Astrocyte (in vitro differentiated cells and primary cell): ENCODE measurements around the gene WHRN. TPM values are rescaled to one million over a fixed set of nuclear protein-coding genes. Genes with fewer than 3 reads are reported as not detected.

Source experiments
- DNase-seq: peaks from one replicate; pipeline ENCODE4 v3.0.0-alpha.2; 2010; ENCODE audit warnings: low read depth
- FAIRE-seq: peaks from 2 replicates; lab custom pipeline; 2011; peaks lifted over from hg19 to GRCh38; lab: Jason Lieb, UNC
- H2AFZ ChIP-seq: 2 replicates; pipeline ENCODE4 v1.6.0; 2012; ENCODE audit warnings: low read depth, low read length, inconsistent platforms
- H3K27ac ChIP-seq: 2 replicates; pipeline ENCODE4 v1.5.1; 2011; ENCODE audit warnings: low read depth, low read length, inconsistent platforms
- H3K27me3 ChIP-seq: 2 replicates; pipeline ENCODE4 v1.6.0; 2011; ENCODE audit warnings: low read length, inconsistent platforms; ENCODE audit not compliant: insufficient read depth
- H3K36me3 ChIP-seq: 2 replicates; pipeline ENCODE4 v1.5.1; 2011; ENCODE audit warnings: low read length, inconsistent platforms; ENCODE audit not compliant: insufficient read depth
- H3K4me1 ChIP-seq: 2 replicates; pipeline ENCODE4 v1.5.1; 2011; ENCODE audit warnings: low read length, inconsistent platforms; ENCODE audit not compliant: insufficient read depth
- H3K4me2 ChIP-seq: 2 replicates; pipeline ENCODE4 v1.6.0; 2012; ENCODE audit warnings: low read length, inconsistent platforms
- H3K4me3 ChIP-seq: 2 replicates; pipeline ENCODE4 v1.5.1; 2011; ENCODE audit warnings: low read depth, mild to moderate bottlenecking, low read length, inconsistent platforms; ENCODE audit not compliant: insufficient read depth
- H3K79me2 ChIP-seq: 2 replicates; pipeline ENCODE4 v1.6.0; 2012; ENCODE audit warnings: mild to moderate bottlenecking, low read length, inconsistent platforms; ENCODE audit not compliant: insufficient read depth
- H3K9ac ChIP-seq: 2 replicates; pipeline ENCODE4 v1.6.0; 2012; ENCODE audit warnings: mild to moderate bottlenecking, low read length, inconsistent platforms
- H3K9me3 ChIP-seq: 2 replicates; pipeline ENCODE4 v1.5.1; 2012; ENCODE audit warnings: low read depth, mild to moderate bottlenecking, low read length, inconsistent platforms; ENCODE audit not compliant: insufficient read depth
- H4K20me1 ChIP-seq: 2 replicates; pipeline ENCODE4 v1.6.0; 2012; ENCODE audit warnings: low read length, inconsistent platforms; ENCODE audit not compliant: insufficient read depth
- H3K27ac Mint-ChIP-seq: one replicate; pipeline ENCODE4 v1.8.0; 2021; ENCODE audit warnings: mild to moderate bottlenecking, mixed read lengths; ENCODE audit not compliant: unreplicated experiment
- H3K27me3 Mint-ChIP-seq: one replicate; pipeline ENCODE4 v1.8.0; 2021; ENCODE audit warnings: low read depth, mixed read lengths; ENCODE audit not compliant: unreplicated experiment
- H3K36me3 Mint-ChIP-seq: one replicate; pipeline ENCODE4 v1.8.0; 2021; ENCODE audit warnings: low read depth, mixed read lengths; ENCODE audit not compliant: unreplicated experiment
- H3K4me1 Mint-ChIP-seq: one replicate; pipeline ENCODE4 v1.8.0; 2021; ENCODE audit warnings: low read depth, mixed read lengths; ENCODE audit not compliant: unreplicated experiment
- H3K4me3 Mint-ChIP-seq: one replicate; pipeline ENCODE4 v1.8.0; 2021; ENCODE audit warnings: mild to moderate bottlenecking, moderate library complexity, mixed read lengths; ENCODE audit not compliant: unreplicated experiment
- H3K9me3 Mint-ChIP-seq: one replicate; pipeline ENCODE4 v1.8.0; 2021; ENCODE audit warnings: mild to moderate bottlenecking, mixed read lengths; ENCODE audit not compliant: unreplicated experiment
- CTCF ChIP-seq: IDR thresholded peaks from 2 replicates; pipeline ENCODE4 v1.5.1; 2011; ENCODE audit warnings: low read depth, mild to moderate bottlenecking, inconsistent platforms, low read length, moderate library complexity; ENCODE audit not compliant: insufficient read depth
- EZH2 ChIP-seq: IDR thresholded peaks from 2 replicates; pipeline ENCODE4 v1.6.1; 2012; ENCODE audit warnings: mild to moderate bottlenecking, low read length, inconsistent platforms; ENCODE audit not compliant: insufficient read depth
- total RNA-seq: library from RNA; stranded (reverse); gene quantifications from 2 replicates; pipeline ENCODE4 v1.2.1, GENCODE V29; 2021

The WHRN gene
- total RNA-seq, 1 donor from 2014 or later: 10.2 TPM

GRCh38 chr9:114501796-114502682 lies 3.2 kb downstream of the WHRN start:
- TF ChIP-seq EZH2 (no peak), CTCF (no peak)
- H2AFZ ChIP-seq: peak overlapping the region; percentile 74
- peak overlapping the region; percentile 14 for H3K27ac ChIP-seq
- FAIRE-seq (no peak), DNase-seq (peak; percentile 66)
- H3K9ac ChIP-seq: peak overlapping the region; percentile 47
- H3K4me3 ChIP-seq: peak overlapping the region; percentile 30
- Mint-ChIP-seq H3K27ac (peak overlapping the region; percentile 72), H3K27me3 (peaks cover 3% of the 10 kb centered on the region), H3K4me1 (peaks cover 20% of the 10 kb centered on the region), H3K4me3 (peak overlapping the region; percentile 61), H3K36me3 (no peaks in the 10 kb centered on the region), H3K9me3 (no peaks in the 10 kb centered on the region)
- H3K36me3 ChIP-seq: no peaks in the 10 kb centered on the region
- peaks cover 22% of the 10 kb centered on the region for H3K4me1 ChIP-seq
- no peaks in the 10 kb centered on the region for H3K9me3 ChIP-seq
- H3K79me2 ChIP-seq: no peaks in the 10 kb centered on the region
- peak overlapping the region; percentile 78 for H3K4me2 ChIP-seq
- peaks cover 4% of the 10 kb centered on the region for H4K20me1 ChIP-seq
- H3K27me3 ChIP-seq: peaks cover 17% of the 10 kb centered on the region

GRCh38 chr9:114500697-114501292 lies 4.5 kb downstream of the WHRN start:
- Mint-ChIP-seq H3K27ac (no peak overlapping the region), H3K27me3 (peaks cover 6% of the 10 kb centered on the region), H3K36me3 (no peaks in the 10 kb centered on the region), H3K4me3 (no peak overlapping the region), H3K4me1 (peaks cover 20% of the 10 kb centered on the region), H3K9me3 (no peaks in the 10 kb centered on the region)
- no peak for TF ChIP-seq CTCF
- TF ChIP-seq EZH2: no peak
- Histone ChIP-seq H2AFZ (no peak overlapping the region), H3K27ac (no peak overlapping the region), H3K4me1 (peaks cover 22% of the 10 kb centered on the region), H3K4me2 (no peak overlapping the region), H3K27me3 (peaks cover 5% of the 10 kb centered on the region), H3K9me3 (no peaks in the 10 kb centered on the region), H3K79me2 (no peaks in the 10 kb centered on the region), H3K36me3 (no peaks in the 10 kb centered on the region), H3K4me3 (no peak overlapping the region), H3K9ac (no peak overlapping the region), H4K20me1 (peaks cover 14% of the 10 kb centered on the region)
- DNase-seq (no peak), FAIRE-seq (no peak)
